ENCODE results near the gene KCNH1. TPM values are rescaled to one million over a fixed set of nuclear protein-coding genes. Genes with fewer than 3 reads are reported as not detected.

The KCNH1 gene
- total and polyA plus RNA-seq, 4 donors = 0.02 to 0.31 TPM; not detected in 2

GRCh38 chr1:210932104-210932503, 201.8 kb downstream of the KCNH1 start:
- H3K27me3 ChIP-seq (ENCODE audit: control insufficient read depth in 3 of 3, insufficient read depth in 3 of 3, low read length in 2 of 3) = no peaks in the 10 kb centered on the region
- H3K4me3 ChIP-seq = no peak overlapping the region
- no peak for TF ChIP-seq CTCF (IDR thresholded peaks at IDR 0.05; ENCODE audit: control extremely low read depth, extremely low read depth)
- no peaks in the 10 kb centered on the region for H3K4me1 ChIP-seq (ENCODE audit: control insufficient read depth in 5 of 5, insufficient read depth in 5 of 5, low read length in 5 of 5)
- no peak for DNase-seq
- peaks cover 0 to 1% (median 0%) of the 10 kb centered on the region in 4 donors for H3K9me3 ChIP-seq (ENCODE audit: control insufficient read depth in 4 of 4, insufficient read depth in 3 of 4, low read length in 3 of 4)
- no peak for ATAC-seq (ENCODE audit: insufficient read depth, low FRiP score)
- H3K27ac ChIP-seq (ENCODE audit: low read depth in 1 of 2, low read length in 1 of 2) = no peak overlapping the region
- no peak overlapping the region for H3K9ac ChIP-seq (ENCODE audit: insufficient read depth in 1 of 2, low read length in 2 of 2)
- no peaks in the 10 kb centered on the region for H3K36me3 ChIP-seq (ENCODE audit: control insufficient read depth in 4 of 4, insufficient read depth in 4 of 4, low read length in 4 of 4)

GRCh38 chr1:210922666-210923065, 211.3 kb downstream of the KCNH1 start:
- DNase-seq (no peak), ATAC-seq (ENCODE audit: insufficient read depth, low FRiP score) (no peak)
- H3K4me1 ChIP-seq (ENCODE audit: control insufficient read depth in 5 of 5, insufficient read depth in 5 of 5, low read length in 5 of 5) = no peaks in the 10 kb centered on the region
- no peaks in the 10 kb centered on the region for H3K27me3 ChIP-seq (ENCODE audit: control insufficient read depth in 3 of 3, insufficient read depth in 3 of 3, low read length in 2 of 3)
- TF ChIP-seq CTCF (IDR thresholded peaks at IDR 0.05; ENCODE audit: control extremely low read depth, extremely low read depth) = no peak
- no peak overlapping the region for H3K9ac ChIP-seq (ENCODE audit: insufficient read depth in 1 of 2, low read length in 2 of 2)
- H3K4me3 ChIP-seq = no peak overlapping the region
- no peaks in the 10 kb centered on the region for H3K36me3 ChIP-seq (ENCODE audit: control insufficient read depth in 4 of 4, insufficient read depth in 4 of 4, low read length in 4 of 4)
- H3K9me3 ChIP-seq (ENCODE audit: control insufficient read depth in 4 of 4, insufficient read depth in 3 of 4, low read length in 3 of 4) = peaks cover 0 to 12% (median 4%) of the 10 kb centered on the region in 4 donors
- no peak overlapping the region for H3K27ac ChIP-seq (ENCODE audit: low read depth in 1 of 2, low read length in 1 of 2)

GRCh38 chr1:210920716-210921694, 212.9 kb downstream of the KCNH1 start:
- DNase-seq (no peak), ATAC-seq (ENCODE audit: insufficient read depth, low FRiP score) (no peak)
- 78 to 83% methylated on average over 5 of the region's 5 CpGs for WGBS, 2 donors
- Histone ChIP-seq H3K9me3 (ENCODE audit: control insufficient read depth in 4 of 4, insufficient read depth in 3 of 4, low read length in 3 of 4) (peaks cover 0 to 8% (median 2%) of the 10 kb centered on the region in 4 donors), H3K27me3 (ENCODE audit: control insufficient read depth in 3 of 3, insufficient read depth in 3 of 3, low read length in 2 of 3) (no peaks in the 10 kb centered on the region), H3K27ac (ENCODE audit: low read depth in 1 of 2, low read length in 1 of 2) (no peak overlapping the region), H3K4me3 (no peak overlapping the region), H3K9ac (ENCODE audit: insufficient read depth in 1 of 2, low read length in 2 of 2) (no peak overlapping the region), H3K36me3 (ENCODE audit: control insufficient read depth in 4 of 4, insufficient read depth in 4 of 4, low read length in 4 of 4) (no peaks in the 10 kb centered on the region), H3K4me1 (ENCODE audit: control insufficient read depth in 5 of 5, insufficient read depth in 5 of 5, low read length in 5 of 5) (no peaks in the 10 kb centered on the region)
- TF ChIP-seq CTCF (IDR thresholded peaks at IDR 0.05; ENCODE audit: control extremely low read depth, extremely low read depth) = no peak

Data from lung (tissue), 12 donors.